SK-N-MC (cell line): ENCODE data around the gene MEN1.

Experiments used
- EZH2 ChIP-seq: fragments of 200-600 bp; sonication (generic); IDR thresholded peaks from one replicate; pipeline ENCODE4 v1.6.1; 2017; ENCODE audit warnings: antibody characterized with exemption
- POLR2AphosphoS5 ChIP-seq: IDR thresholded peaks from 2 replicates; pipeline ENCODE4 v1.6.1; 2012; ENCODE audit warnings: mild to moderate bottlenecking, low read depth, low read length, borderline replicate concordance

DNA sequence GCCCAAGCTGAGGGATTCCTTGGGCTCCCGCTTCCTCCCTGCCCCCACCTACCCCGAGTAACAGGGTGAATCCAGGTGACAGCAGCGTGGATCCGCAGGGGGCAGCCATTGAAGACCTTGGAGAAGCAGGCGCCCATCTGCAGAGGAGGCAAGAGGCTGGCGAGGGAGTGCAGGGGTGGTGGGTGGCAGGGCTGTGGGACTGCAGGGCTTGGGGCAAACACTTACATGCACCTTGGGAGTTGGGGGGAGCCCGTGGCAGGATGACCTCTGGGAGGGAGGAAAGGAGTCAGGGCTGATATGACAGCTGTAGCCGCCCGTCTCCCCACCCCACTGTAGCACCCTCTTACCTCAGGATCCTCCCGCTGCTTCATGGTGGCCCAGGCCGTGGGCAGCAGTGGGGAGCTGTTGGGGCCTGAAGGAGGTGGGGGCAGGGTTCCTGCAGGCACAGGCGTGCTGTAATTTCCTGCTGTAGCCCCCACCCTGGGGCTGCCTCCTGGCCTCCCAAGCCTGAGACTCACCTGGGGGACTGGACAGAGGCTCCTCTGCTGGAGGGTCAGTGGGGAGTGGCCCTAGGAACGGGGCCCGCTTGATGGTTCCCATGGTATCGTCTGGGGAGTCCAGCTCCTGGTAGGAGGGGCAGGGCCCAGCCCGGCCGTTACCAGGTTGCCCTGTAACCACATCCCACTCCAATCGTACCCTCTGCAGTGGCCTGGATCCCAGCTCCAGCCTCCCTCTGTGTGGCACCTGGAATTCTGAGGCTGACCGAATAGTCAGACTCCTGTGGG lies 13.4 kb downstream of the MEN1 start:
- TF ChIP-seq POLR2AphosphoS5, result no peak
- no peak for TF ChIP-seq EZH2
